Measurements from ENCODE around the gene MAP3K9.

Gene MAP3K9

GRCh38 chr14:70816525-70816924 lies 7.2 kb upstream of the MAP3K9 start:
- DNase-seq: no peak

GRCh38 chr14:70814466-70814865 lies 5.2 kb upstream of the MAP3K9 start:
- DNase-seq: no peak

- DNase-seq: no peak
Observed at GRCh38 chr14:70812124-70812818, 3.0 kb upstream of the MAP3K9 start.

- DNase-seq: no peak
Observed at GRCh38 chr14:70811578-70811977, 2.3 kb upstream of the MAP3K9 start.

DNA sequence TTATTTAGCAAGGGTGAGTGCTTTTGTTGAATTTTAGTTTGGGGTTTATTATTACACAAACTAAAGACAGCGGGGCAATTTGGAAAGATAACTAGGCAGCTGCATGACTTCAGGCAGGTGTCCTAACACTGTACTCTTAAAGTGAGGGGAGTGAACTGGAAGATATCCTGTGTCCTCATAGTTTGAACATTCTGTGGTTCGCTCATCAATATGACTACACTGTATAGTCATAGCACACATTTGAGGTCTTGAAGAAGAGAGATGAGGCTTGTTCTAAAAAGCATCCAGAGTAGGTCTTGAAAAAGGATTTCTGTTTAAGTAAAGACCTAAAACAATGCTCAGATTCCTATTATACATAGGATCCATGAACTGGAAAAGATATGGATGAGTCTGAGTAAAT lies 1.7 kb upstream of the MAP3K9 start:
- DNase-seq: no peak

GRCh38 chr14:70810621-70811020 lies 1.3 kb upstream of the MAP3K9 start:
- no peak for DNase-seq

DNA sequence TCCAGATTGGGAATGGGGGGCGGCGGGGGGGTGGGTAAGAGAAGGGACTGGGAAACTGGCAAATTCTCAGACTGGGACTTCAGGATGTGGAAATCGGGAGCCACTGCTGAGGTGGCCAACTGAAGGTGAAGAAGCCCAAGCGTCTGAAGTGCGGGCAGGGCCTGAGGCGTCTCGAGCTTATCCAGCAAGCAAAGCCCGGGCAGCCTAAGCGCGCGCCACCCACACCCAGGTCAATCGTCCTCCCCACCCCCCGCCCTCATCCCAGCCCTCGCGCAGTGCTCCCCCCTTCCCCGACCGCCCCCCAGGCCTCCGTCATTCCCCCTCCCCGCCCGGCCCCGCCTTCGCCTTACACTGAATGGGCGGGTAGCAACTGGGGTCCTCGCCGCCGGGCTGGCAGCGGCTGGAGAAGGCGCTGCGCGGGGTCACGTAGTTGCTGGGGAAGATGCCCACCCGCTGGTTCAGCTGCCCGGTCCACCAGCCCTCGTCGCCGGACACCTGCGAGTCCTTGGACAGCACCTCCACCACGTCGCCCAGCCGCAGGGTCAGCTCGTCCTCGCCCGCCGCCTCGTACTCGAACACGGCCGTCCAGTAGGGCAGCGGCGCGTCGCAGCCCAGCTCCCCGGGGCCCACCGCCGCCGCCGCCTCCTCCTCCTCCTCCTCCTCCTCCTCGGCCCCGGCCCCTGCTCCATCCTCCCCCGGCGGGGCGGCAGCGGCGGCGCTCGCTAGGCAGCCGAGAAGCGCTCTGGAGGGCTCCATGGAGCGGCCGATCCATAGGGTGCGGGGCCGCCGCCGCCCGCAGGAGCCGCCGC lies 693 bp downstream of the MAP3K9 start:
- peak; percentile 70 for DNase-seq

DNA sequence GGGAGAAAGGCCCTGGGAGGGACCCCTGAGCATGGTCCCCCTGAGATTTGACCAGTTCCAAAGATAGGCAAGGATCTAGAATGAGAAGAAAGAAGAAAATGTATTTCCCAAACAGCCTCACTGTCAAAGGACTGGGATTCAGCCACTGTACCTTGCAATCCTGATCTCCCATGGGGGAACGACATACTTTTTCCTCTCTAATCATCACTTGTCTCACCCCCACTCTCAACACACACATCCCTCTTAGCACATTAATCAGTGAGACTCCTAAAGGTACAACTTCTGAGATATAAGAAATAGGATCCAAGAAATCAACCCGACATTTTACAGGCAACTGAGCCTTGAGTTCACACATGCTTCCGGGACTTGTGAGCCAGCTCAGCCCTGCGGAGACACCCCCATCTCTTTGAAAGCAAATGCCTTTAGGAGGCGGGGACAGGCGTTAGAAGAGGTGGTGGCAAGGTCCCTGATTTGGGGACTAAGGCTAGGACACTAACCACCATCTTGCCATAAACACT lies 1.4 kb downstream of the MAP3K9 start:
- DNase-seq: peak; percentile 60

DNA sequence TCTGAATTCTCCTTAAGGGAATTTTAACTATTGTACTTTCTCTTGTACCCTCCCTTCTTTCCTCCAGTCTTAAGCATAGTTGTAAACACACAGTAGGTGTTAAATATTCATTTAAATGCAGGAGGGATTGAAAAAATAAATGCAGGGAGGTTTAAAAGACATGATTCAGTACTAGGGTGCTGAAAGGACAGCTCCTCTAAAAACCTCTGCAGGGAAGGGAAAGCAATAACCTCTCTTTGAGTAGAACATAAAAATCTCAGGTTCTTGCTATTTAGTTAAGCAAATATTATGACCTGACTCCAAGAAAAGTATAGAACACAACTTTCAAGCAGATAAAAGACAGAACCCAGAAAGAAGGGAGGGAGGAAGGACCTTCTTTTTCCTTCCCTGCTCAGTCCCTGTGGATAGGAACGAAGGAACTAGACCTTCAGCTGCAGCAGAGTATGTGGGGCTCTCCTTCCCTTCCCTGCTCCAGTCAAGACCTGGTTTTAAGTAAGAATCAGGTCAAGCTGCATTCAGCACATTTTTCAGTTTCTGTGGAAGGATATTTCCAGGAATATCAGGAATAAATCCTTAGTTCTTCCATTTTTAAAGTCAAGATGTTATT lies 4.7 kb downstream of the MAP3K9 start:
- peak; percentile 35 for DNase-seq

GRCh38 chr14:70803321-70804310 lies 5.7 kb downstream of the MAP3K9 start:
- no peak for DNase-seq

DNA sequence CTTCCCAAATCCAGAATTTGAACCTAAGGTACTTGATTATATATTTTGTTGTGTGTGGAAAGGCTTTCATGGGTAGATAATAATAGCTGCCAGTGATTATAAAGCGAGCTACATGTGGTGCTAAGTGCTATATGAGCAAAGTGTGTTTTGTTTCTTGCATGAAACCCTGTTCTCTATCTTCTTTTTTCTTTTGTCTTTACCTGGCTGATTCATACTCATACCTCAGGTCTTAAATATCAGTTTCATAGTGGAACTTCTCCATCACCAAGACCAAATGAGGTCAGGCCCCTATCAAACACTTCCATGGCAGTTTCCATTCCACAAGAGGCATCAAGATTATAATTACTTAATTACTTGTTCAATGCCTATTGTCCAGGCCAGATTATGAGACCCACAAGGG lies 6.9 kb downstream of the MAP3K9 start:
- no peak for DNase-seq

DNA sequence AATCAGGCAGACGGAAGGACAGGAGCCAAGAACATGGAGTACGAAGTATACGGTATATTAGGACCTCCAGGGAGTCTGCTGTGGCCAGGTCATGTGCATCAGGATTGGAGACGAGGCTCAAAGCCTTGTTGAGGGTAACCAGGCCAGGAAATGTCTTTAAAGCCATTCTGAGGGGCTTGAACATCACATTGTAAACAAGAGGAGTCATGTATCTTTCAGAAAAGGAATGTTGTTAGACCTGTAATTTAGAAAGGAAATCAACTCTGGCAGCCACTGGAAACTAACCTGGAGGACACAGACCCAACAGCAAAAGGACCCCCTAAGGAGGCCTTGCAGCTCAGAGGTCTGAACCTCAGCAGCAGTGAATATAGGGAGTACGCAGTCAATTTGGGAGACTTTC lies 7.5 kb downstream of the MAP3K9 start:
- no peak for DNase-seq

- no peak for DNase-seq
Observed at GRCh38 chr14:70796551-70796950, 12.8 kb downstream of the MAP3K9 start.

DNA sequence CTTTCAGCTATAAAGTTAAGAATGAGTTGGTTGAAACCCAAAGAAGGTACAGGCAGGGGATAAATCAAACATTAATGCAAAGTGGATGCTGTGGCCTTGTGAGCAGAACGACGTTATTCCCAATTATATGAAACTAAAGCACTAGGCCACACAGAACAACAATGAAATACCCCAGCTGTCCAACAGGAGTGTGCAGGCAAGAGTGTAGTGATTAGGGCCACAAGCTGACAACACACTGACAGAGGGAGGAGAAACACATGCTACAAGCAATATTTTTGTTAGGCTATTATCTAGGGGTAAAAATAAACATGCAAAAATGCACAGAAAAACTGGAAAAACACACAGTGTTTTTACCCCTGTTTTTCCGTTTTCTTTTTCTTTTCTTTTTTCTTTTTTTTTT lies 15.0 kb downstream of the MAP3K9 start:
- no peak for DNase-seq

GRCh38 chr14:70793637-70794036 lies 15.7 kb downstream of the MAP3K9 start:
- no peak for DNase-seq

- no peak for DNase-seq
Observed at GRCh38 chr14:70792939-70793338, 16.4 kb downstream of the MAP3K9 start.

DNA sequence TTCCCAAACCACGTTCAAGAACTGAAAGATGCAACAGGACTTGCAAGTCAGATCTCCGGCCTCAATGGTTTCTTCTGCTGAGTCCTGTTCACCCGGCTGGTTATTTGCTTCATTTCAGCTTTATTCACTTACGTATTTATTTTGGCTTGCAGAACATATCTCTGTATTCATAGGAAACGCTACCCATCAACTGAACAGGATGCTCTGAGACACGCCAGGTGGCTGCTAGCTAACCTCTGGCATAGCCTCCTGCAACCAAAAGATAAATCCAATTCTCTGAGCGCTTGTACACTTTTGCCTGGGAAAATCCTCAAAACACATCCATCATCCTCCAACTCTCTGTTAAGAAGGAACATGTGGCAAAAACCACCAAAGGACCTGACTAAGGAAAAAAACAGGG lies 17.3 kb downstream of the MAP3K9 start:
- no peak for DNase-seq

GRCh38 chr14:70789961-70790360 lies 19.4 kb downstream of the MAP3K9 start:
- DNase-seq: no peak

DNA sequence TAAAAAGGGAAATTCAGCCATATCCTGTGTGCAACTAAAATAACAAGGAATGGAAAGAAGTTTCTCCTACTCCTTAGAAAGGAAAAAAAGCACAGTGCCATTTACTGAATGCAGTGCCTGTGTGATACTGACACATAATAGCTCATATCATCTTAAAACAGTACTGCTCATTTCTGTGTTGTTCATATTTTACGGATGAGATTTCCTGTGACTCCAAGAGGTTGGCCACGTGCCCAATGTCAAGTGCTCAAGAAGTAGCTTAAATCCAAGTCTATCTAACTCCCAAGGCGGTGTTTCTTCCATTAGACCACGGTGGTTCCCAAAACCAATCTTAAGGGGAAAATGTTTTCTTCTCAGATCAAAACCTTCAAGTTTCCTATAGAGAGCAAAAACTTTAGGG lies 20.0 kb downstream of the MAP3K9 start:
- peak; percentile 25 for DNase-seq

GRCh38 chr14:70788898-70789297 lies 20.4 kb downstream of the MAP3K9 start:
- peak; percentile 49 for DNase-seq

DNA sequence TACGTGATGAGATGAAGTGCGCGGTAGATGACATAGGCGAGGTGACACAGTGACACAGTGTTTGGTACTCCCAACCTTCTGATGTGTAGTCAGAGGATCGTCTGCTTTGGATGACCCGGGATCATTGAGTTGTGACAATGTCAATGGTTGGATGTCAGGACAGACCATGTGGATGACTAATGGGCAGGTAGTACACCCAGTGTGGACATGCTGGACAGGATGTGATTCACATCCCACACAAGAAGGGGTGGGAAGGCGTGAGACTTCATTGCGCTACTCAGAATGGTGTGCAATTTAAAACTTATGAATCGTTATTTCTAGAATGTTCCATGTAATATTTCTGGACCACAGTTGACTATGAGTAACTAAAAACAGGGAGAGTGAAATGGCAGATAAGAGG lies 23.8 kb downstream of the MAP3K9 start:
- no peak for DNase-seq

DNA sequence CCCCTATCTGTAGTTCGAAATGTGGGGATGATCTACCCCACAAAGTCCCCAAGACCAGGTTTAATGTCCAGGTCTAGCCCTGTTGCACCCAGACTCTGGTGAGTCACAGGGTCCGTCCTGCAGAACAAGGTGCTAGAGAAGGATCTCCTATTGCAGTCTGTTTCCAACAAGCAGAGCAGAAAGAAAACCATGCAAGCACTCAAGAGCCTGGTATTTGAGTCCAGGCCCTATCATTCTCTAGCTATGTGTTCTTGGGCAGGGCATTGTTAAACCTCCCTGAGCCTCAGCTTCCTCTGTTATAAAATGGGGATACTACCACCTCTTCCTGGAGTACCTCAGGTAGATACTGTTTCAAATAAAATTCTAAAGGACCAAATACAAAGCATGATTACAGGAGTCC lies 24.4 kb downstream of the MAP3K9 start:
- DNase-seq: no peak

- DNase-seq: no peak
Observed at GRCh38 chr14:70782361-70782760, 27.0 kb downstream of the MAP3K9 start.
